Adipocyte (in vitro differentiated cells): ENCODE results near the gene FZD1.
A peak's percentile ranks its signal among the peaks of the same experiment; 100 is the strongest.

Source experiments
- DNase-seq: peaks from one replicate; pipeline ENCODE4 v3.0.0-alpha.2; 2015; ENCODE audit warnings: low read depth
- H3K27me3 ChIP-seq: replicated peaks from 2 replicates; pipeline ENCODE4 v1.7.0; 2013; ENCODE audit warnings: mild to moderate bottlenecking, low read length, moderate library complexity; ENCODE audit not compliant: control insufficient read depth, insufficient read depth
- H3K36me3 ChIP-seq: 2 replicates; pipeline ENCODE4 v1.7.0; 2013; ENCODE audit warnings: low read length, mild to moderate bottlenecking, moderate library complexity; ENCODE audit not compliant: control insufficient read depth, insufficient read depth, severe bottlenecking
- H3K4me1 ChIP-seq: 2 replicates; pipeline ENCODE4 v1.7.0; 2013; ENCODE audit warnings: mild to moderate bottlenecking, low read length, moderate library complexity; ENCODE audit not compliant: control insufficient read depth, insufficient read depth
- H3K4me3 ChIP-seq: 2 replicates; pipeline ENCODE4 v1.7.0; 2013; ENCODE audit warnings: mild to moderate bottlenecking, low read length, moderate library complexity
- H3K9ac ChIP-seq: 2 replicates; pipeline ENCODE4 v1.7.0; 2013; ENCODE audit warnings: mild to moderate bottlenecking, low read length, moderate library complexity
- H3K9me3 ChIP-seq: 2 replicates; pipeline ENCODE4 v1.7.0; 2013; ENCODE audit warnings: mild to moderate bottlenecking, low read length, moderate library complexity; ENCODE audit not compliant: control insufficient read depth

FZD1 gene

DNA sequence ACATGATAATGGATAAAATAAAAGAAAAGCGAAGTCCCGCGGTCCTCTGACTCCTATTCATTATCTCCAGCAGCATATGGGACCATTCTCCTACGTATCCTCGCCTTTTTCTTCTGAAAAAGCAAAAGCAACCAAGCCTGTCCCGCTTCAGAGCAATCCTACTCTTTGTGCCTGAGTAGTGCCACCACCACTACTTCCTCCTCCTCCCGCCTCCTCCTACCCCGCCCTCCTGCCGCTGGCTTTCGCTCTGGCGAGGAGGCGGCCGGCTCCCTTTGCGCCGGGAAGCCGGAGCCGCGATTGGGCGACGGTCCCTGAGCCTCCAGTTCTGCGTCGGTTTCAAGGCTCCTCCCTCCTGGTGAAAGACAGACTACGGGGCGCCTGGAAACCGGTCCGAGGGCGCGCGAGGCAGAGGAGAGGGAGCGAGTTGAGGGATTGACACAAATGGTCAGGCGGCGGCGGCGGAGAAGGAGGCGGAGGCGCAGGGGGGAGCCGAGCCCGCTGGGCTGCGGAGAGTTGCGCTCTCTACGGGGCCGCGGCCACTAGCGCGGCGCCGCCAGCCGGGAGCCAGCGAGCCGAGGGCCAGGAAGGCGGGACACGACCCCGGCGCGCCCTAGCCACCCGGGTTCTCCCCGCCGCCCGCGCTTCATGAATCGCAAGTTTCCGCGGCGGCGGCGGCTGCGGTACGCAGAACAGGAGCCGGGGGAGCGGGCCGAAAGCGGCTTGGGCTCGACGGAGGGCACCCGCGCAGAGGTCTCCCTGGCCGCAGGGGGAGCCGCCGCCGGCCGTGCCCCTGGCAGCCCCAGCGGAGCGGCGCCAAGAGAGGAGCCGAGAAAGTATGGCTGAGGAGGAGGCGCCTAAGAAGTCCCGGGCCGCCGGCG lies at the start of gene FZD1:
Gene FZD1 (plus strand): TSS at position 388 of the 878 bp plus-strand sequence. CDS start 448 bp downstream, at position 836.
- peak; percentile 100 for DNase-seq
- no peaks in the 10 kb centered on the region for H3K27me3 ChIP-seq
- H3K36me3 ChIP-seq: no peaks in the 10 kb centered on the region
- peaks cover 32% of the 10 kb centered on the region for H3K4me1 ChIP-seq
- no peaks in the 10 kb centered on the region for H3K9me3 ChIP-seq
- peak within 1 kb of the TSS; percentile 90 for H3K9ac ChIP-seq
- peak within 1 kb of the TSS; percentile 92 for H3K4me3 ChIP-seq

GRCh38 chr7:91226411-91226810 lies 37.8 kb upstream of the FZD1 start:
- no peak overlapping the region for H3K9ac ChIP-seq
- no peaks in the 10 kb centered on the region for H3K9me3 ChIP-seq
- H3K27me3 ChIP-seq: no peaks in the 10 kb centered on the region
- H3K4me3 ChIP-seq: no peak overlapping the region
- peaks cover 9% of the 10 kb centered on the region for H3K4me1 ChIP-seq
- no peak for DNase-seq
- no peaks in the 10 kb centered on the region for H3K36me3 ChIP-seq

DNA sequence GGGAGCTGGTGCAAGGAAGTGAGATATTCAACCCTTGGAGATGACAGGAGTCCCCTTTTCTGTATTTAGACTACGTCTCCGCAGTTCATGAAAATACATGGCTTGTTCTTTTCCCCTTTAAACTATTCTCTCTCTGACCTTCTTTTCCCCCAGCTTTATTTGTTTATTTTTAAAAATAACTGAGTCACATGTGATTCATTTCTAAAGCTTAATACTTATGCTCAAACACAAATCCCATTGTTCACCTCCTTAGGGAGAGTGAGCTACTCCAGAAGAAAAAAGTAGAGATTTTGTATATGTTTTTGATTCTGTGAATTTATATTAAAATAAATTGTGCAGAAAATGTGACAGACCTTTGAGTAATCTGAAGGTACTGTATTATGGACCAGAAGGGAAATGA lies 35.9 kb upstream of the FZD1 start:
- no peak overlapping the region for H3K9ac ChIP-seq
- DNase-seq: peak; percentile 33
- H3K27me3 ChIP-seq: no peaks in the 10 kb centered on the region

DNA sequence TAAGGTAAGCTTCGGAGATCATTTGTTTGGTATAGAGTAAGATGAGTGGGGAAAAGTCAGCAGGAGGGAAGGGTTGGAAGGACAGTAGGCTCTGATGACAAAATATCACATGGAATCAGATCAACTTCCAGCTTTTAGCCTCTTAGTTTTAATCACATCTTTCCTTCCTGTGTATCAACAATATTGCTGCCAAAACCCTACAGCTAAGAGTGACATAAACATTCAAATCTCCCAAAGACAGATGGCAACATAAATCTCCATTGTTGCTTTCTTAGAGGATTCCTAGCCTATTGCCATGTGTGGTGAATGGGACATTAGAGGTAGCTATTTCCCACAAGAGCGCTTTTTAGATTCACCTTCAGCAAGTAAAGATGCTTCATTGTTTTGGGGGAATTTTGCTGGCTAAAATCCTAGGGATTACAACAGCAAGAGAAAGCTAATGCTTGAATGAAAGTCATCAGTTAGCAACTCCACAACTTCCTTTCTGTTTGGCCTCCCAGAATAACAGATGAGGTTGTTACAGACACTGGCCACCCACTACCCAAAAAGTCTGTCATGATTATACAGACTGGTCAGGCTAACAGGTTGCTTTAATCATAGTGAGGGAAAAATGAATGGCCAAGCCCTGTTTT lies 35.2 kb upstream of the FZD1 start:
- peak; percentile 30 for DNase-seq
- H3K9ac ChIP-seq: no peak overlapping the region
- H3K36me3 ChIP-seq: no peaks in the 10 kb centered on the region
- no peaks in the 10 kb centered on the region for H3K9me3 ChIP-seq
- H3K4me3 ChIP-seq: no peak overlapping the region
- peaks cover 9% of the 10 kb centered on the region for H3K4me1 ChIP-seq
- no peaks in the 10 kb centered on the region for H3K27me3 ChIP-seq

More for the DNA sequence above, 35.9 kb upstream of the FZD1 start:
- no peak overlapping the region for H3K4me3 ChIP-seq
- H3K4me1 ChIP-seq: peaks cover 9% of the 10 kb centered on the region
- H3K36me3 ChIP-seq: no peaks in the 10 kb centered on the region
- no peaks in the 10 kb centered on the region for H3K9me3 ChIP-seq

- Histone ChIP-seq H3K4me1 (peaks cover 9% of the 10 kb centered on the region), H3K36me3 (no peaks in the 10 kb centered on the region), H3K9me3 (no peaks in the 10 kb centered on the region), H3K4me3 (no peak overlapping the region), H3K9ac (no peak overlapping the region), H3K27me3 (no peaks in the 10 kb centered on the region)
- DNase-seq: no peak
Observed at GRCh38 chr7:91230100-91230499, 34.1 kb upstream of the FZD1 start.

DNA sequence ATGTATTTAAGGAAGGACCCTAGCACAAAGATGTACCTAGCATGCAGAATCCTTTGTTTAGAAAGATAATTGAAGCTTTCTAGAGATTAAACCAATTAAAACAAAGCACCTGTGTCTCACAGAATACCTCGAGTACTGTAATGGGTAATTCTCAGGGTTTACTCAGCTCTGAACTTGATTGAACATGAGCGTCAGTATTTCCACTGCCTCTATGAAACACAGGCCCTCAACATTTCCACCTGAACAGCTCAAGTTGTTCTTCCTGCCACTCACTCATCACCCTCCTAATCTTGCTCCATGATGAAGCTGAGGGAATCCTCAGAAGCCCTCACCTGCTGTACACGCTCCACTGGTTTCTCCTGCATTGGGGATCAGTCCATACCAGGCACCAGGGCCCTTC lies 33.7 kb upstream of the FZD1 start:
- H3K27me3 ChIP-seq: no peaks in the 10 kb centered on the region
- H3K4me1 ChIP-seq: peaks cover 9% of the 10 kb centered on the region
- no peak for DNase-seq
- no peaks in the 10 kb centered on the region for H3K9me3 ChIP-seq
- H3K9ac ChIP-seq: no peak overlapping the region
- no peaks in the 10 kb centered on the region for H3K36me3 ChIP-seq
- H3K4me3 ChIP-seq: no peak overlapping the region

DNA sequence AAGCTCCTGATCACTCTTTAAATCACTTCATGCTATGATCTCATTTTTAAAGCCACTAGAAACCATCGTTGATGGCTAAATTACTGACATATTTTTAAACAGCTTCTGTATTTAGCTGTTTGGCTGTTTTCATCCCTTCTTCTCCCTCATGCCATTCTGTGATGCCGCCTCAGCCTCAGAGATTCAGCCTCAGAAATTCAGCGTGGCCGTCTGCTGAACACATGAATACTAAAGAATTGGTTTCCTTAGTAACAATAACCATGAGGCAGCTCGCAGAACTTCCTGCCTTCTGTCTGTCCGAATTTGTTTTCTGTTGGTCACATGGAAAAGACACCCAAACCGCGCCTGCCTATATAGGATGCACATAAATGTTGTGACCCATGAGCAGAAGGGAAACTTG lies 31.0 kb upstream of the FZD1 start:
- peaks cover 6% of the 10 kb centered on the region for H3K4me1 ChIP-seq
- H3K27me3 ChIP-seq: no peaks in the 10 kb centered on the region
- peak; percentile 9 for DNase-seq
- no peak overlapping the region for H3K4me3 ChIP-seq
- H3K36me3 ChIP-seq: no peaks in the 10 kb centered on the region
- no peaks in the 10 kb centered on the region for H3K9me3 ChIP-seq
- no peak overlapping the region for H3K9ac ChIP-seq

DNA sequence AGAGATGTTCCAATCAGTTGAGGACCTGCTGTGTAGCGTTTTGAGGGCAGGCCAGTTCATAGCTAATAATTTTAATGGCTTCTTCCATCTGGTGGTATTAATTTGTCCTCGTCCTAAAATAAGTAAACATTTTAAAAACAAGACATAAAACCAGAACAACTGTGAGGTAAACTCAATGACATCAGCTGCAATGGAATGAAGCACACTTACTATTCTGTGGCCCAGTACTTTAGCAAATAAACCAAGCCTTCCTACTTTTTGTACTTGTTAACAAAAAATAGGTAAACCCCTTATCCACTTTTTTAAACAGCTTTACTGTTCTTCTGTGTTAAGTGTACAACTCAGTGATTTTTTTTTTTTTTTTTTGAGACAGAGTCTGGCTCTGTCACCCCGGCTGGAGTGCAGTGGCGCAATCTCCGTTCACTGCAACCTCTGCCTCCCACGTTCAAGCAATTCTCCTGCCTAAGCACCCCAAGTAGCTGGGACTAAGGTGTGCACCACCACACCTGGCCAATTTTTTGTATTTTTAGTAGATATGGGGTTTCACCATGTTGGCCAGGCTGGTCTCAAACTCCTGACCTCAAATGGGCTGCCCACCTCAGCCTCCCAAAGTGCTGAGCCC lies 28.9 kb upstream of the FZD1 start:
- Histone ChIP-seq H3K4me3 (no peak overlapping the region), H3K27me3 (no peaks in the 10 kb centered on the region), H3K9me3 (no peaks in the 10 kb centered on the region), H3K4me1 (peaks cover 15% of the 10 kb centered on the region), H3K36me3 (no peaks in the 10 kb centered on the region), H3K9ac (no peak overlapping the region)
- DNase-seq: peak; percentile 30

DNA sequence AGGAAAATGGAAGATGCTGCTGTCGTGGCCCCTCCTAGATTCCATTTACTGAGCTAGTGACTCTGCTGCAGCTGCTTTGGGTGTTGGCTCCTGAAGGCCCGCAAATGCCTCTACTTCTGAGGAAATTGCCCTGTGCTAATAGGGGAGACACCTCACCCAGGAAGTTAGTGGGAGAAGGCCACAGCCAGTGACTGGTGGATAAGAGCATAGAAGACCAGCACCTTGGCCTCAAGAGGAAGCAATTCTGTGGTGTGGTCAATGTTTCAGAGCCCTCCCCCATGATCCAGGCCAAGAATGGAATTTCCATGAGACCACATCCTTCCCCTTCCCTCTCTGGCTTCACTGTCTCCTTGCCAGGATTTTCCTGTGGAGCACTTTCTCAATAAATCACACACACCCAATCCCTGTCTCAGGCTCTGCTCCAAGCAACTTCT lies 25.0 kb upstream of the FZD1 start:
- Histone ChIP-seq H3K36me3 (no peaks in the 10 kb centered on the region), H3K4me3 (no peak overlapping the region)

GRCh38 chr7:91239772-91240171 lies 24.5 kb upstream of the FZD1 start:
- H3K27me3 ChIP-seq: no peaks in the 10 kb centered on the region
- no peaks in the 10 kb centered on the region for H3K9me3 ChIP-seq
- H3K36me3 ChIP-seq: no peaks in the 10 kb centered on the region
- peak overlapping the region; percentile 78 for H3K9ac ChIP-seq
- DNase-seq: peak; percentile 8
- peaks cover 55% of the 10 kb centered on the region for H3K4me1 ChIP-seq
- no peak overlapping the region for H3K4me3 ChIP-seq

More for the DNA sequence above, 25.0 kb upstream of the FZD1 start:
- DNase-seq: peak; percentile 44
- H3K27me3 ChIP-seq: no peaks in the 10 kb centered on the region
- H3K4me1 ChIP-seq: peaks cover 53% of the 10 kb centered on the region
- H3K9me3 ChIP-seq: no peaks in the 10 kb centered on the region
- H3K9ac ChIP-seq: no peak overlapping the region

DNA sequence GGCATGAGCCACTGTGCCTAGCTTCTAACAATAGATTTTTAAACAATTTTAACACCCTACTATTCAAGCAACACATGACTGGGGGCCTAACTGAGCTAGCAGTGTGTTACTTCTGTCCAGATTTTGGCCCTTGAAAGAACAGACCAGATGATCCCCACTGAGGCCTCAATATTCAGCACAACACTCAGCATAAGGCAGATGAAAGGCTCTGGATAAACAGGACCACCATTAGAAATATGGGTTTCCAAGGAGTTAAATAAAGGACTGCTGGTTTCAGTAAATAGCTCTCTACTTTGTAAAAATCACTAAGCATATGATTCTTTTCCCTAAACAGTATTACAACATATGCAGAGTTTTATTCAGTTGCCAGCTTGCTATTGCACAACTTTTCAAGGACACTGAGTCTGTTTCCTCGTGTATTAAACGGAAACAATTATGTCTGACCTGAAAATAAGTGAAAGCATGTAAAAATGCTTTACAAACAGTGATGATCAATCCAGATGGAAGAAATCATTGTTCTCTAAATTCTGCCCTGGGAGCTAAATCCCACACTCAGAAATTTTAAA lies 23.8 kb upstream of the FZD1 start:
- peak overlapping the region; percentile 35 for H3K4me3 ChIP-seq
- peak overlapping the region; percentile 78 for H3K9ac ChIP-seq
- DNase-seq: peak; percentile 93
- peaks cover 55% of the 10 kb centered on the region for H3K4me1 ChIP-seq
- no peaks in the 10 kb centered on the region for H3K27me3 ChIP-seq
- no peaks in the 10 kb centered on the region for H3K36me3 ChIP-seq
- H3K9me3 ChIP-seq: no peaks in the 10 kb centered on the region
